G401 (cell line): Measurements from ENCODE around the gene RLBP1. TPM values are rescaled to one million over a fixed set of nuclear protein-coding genes. Genes with fewer than 3 reads are reported as not detected.

Source experiments
- DNase-seq: peaks from one replicate; pipeline ENCODE4 v3.0.0-alpha.2; 2015; ENCODE audit warnings: low spot score
- in situ Hi-C: cut with HindIII; loops from 2 replicates; pipeline ENCODE4 v1.10.0; 2016; ENCODE audit warnings: low sequenced_read_pairs, mixed read lengths
- total RNA-seq: library from RNA; depleted of rRNA; stranded (reverse); fragments of >200 nt; shearing (Covaris generic); gene quantifications from 2 replicates; pipeline ENCODE4 v1.2.3, GENCODE V29; 2014; rRNA removed

RLBP1 gene
- total RNA-seq, 1 experiment from 2014 or later = 0.95 TPM

DNA sequence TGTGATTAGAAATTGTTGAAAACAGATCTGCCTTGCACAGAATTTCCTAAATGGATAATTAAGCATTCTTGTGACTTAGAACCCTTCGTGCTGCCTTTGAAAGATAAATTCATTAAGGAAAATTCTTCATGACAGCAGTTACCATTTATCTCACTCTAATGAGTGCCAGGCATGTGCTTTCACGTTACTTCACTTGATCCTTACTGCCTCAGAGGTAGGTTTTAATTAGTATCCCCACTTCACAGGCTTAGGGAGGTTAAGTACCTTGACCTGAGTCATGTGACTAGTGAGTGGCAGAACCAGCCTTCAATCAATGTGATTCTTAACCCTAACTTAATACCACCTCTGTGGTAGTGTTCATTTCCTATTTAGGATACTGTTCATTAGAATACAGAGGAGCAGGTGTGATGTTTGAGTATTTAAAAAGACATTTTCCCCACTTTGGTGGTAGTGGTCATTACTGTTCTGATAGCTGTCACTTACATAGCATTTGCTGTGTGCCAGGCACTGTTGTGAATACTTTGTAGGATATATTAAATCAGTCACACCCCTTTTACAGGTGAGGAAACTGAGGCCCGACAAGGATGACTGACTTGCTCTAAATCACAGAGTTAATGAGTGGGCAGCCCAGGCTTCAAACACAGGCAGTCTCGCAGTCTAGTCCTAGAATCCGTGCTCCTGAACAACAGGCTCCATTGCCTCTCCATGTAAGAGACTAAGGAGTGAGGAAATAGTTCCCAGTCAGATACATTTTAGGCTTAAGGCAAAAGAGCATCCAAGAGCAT, 57.9 kb downstream of the RLBP1 start:
- in situ Hi-C loops = no loop called here
- DNase-seq = no peak

DNA sequence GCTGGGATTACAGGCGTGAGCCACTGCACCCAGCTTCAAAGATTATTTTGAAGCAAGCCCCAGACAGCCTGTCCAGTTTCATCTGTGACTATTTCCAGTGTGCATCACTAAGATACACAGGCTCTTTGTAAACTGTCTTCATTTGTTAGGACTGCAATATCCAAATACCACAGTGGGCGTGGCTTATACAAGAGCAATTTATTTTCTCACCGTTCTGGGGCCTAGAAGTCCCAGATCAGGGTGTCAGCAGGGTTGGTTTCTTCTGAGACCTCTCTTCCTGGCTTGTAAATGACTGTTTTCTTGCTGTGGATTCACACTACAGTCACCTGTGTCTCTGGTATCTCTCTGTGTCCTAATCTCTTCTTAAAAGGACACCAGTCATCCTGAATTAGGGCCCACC, 59.7 kb downstream of the RLBP1 start:
- in situ Hi-C loops = no loop called here
- no peak for DNase-seq

Other genes starting within 250 kb of the RLBP1 start
- 11.0 and 12.4 TPM in 2 replicates for gene ABHD2, start 133.1 kb downstream of the RLBP1 start, total RNA-seq
- gene FANCI, start 22.4 kb upstream of the RLBP1 start, total RNA-seq = 30.3 and 40.9 TPM in 2 replicates
- gene POLG, start 113.2 kb upstream of the RLBP1 start, total RNA-seq = 93.8 and 95.5 TPM in 2 replicates